Lower leg skin (tissue), 4 donors: ENCODE measurements around the gene ANO6. TPM values are rescaled to one million over a fixed set of nuclear protein-coding genes. Genes with fewer than 3 reads are reported as not detected.

Experiments
- DNase-seq, 2 donors: peaks; one replicate each; pipeline ENCODE4 v3.0.0-alpha.2; 2019; ENCODE audit warnings: low spot score in 2 of 2
- H3K4me3 ChIP-seq: fragments of 200-600 bp; sonication (generic); 2 replicates; pipeline ENCODE4 v1.5.1; 2017; ENCODE audit warnings: mild to moderate bottlenecking, low read depth; ENCODE audit not compliant: poor library complexity, severe bottlenecking
- CTCF ChIP-seq, 3 donors: fragments of 450-650 bp; IDR thresholded peaks; one replicate each; pipeline ENCODE4 v1.5.1; 2016; ENCODE audit warnings: antibody characterized with exemption in 3 of 3, mild to moderate bottlenecking in 3 of 3, moderate library complexity in 2 of 3
- POLR2A ChIP-seq, 2 donors: fragments of 450-650 bp; IDR thresholded peaks; one replicate each; pipeline ENCODE4 v1.6.1; 2016 to 2017; ENCODE audit warnings: antibody characterized with exemption in 2 of 2, mild to moderate bottlenecking in 1 of 2, moderate library complexity in 1 of 2
- WGBS, 2 donors: methylation state at CpG; one replicate each; pipeline ENCODE4 v1.1.5; 2018; 5-methylcytosine and 5-hydroxymethylcytosine counted together
- intact Hi-C: fragments of 100-400 bp; cut with DNase I; formaldehyde crosslinking; loops from one replicate; pipeline ENCODE4 v1.15.0; 2023; ENCODE audit warnings: low total_unique reads
- total RNA-seq, 4 donors: library from RNA; depleted of rRNA; stranded (reverse); fragments of >200 nt; gene quantifications; one replicate each; pipeline ENCODE4 v1.1.0, GENCODE V29; 2016

Gene ANO6
- total RNA-seq, 4 donors from 2014 or later = 36.3 to 41.1 (median 38.9) TPM

- TF ChIP-seq CTCF (IDR thresholded peaks at IDR 0.05) = no peak
- no peak for TF ChIP-seq POLR2A (IDR thresholded peaks at IDR 0.05)
- no peak for DNase-seq
- WGBS, 2 donors = 83 to 93% methylated on average over 2 of the region's 2 CpGs
- H3K4me3 ChIP-seq = no peak overlapping the region
- intact Hi-C loops = no loop called here
These were observed 112.0 kb downstream of the ANO6 start for GRCh38 chr12:45327823-45328383.

- no peak for DNase-seq
- TF ChIP-seq POLR2A (IDR thresholded peaks at IDR 0.05) (no peak), CTCF (IDR thresholded peaks at IDR 0.05) (no peak)
- WGBS, 2 donors = 54 to 56% methylated on average over 1 of the region's 1 CpG
- H3K4me3 ChIP-seq = no peak overlapping the region
- intact Hi-C loops = no loop called here
These were observed 113.3 kb downstream of the ANO6 start for GRCh38 chr12:45329238-45329637.

GRCh38 chr12:45329702-45330101 lies 113.8 kb downstream of the ANO6 start:
- WGBS, 2 donors = 93 to 100% methylated on average over 1 of the region's 1 CpG
- DNase-seq = no peak
- intact Hi-C loops = no loop called here
- no peak overlapping the region for H3K4me3 ChIP-seq
- TF ChIP-seq CTCF (IDR thresholded peaks at IDR 0.05) (no peak), POLR2A (IDR thresholded peaks at IDR 0.05) (no peak)

GRCh38 chr12:45331552-45331951 lies 115.7 kb downstream of the ANO6 start:
- DNase-seq = no peak
- TF ChIP-seq CTCF (IDR thresholded peaks at IDR 0.05) = no peak
- TF ChIP-seq POLR2A (IDR thresholded peaks at IDR 0.05) = no peak
- 64 to 66% methylated on average over 2 of the region's 2 CpGs for WGBS, 2 donors
- intact Hi-C loops = no loop called here
- no peak overlapping the region for H3K4me3 ChIP-seq

- intact Hi-C loops = no loop called here
- TF ChIP-seq POLR2A (IDR thresholded peaks at IDR 0.05) = no peak
- no peak for TF ChIP-seq CTCF (IDR thresholded peaks at IDR 0.05)
- WGBS, 2 donors = 80 to 90% methylated on average over 1 of the region's 1 CpG
- DNase-seq = no peak
- H3K4me3 ChIP-seq = no peak overlapping the region
These were observed 118.5 kb downstream of the ANO6 start for GRCh38 chr12:45334396-45334795.

GRCh38 chr12:45336331-45336730 lies 120.4 kb downstream of the ANO6 start:
- intact Hi-C loops = no loop called here
- 89 to 91% methylated on average over 2 of the region's 2 CpGs for WGBS, 2 donors
- DNase-seq = no peak
- TF ChIP-seq POLR2A (IDR thresholded peaks at IDR 0.05) (no peak), CTCF (IDR thresholded peaks at IDR 0.05) (no peak)
- no peak overlapping the region for H3K4me3 ChIP-seq
